Mesenchymal stem cell (in vitro differentiated cells and primary cell): ENCODE results near the gene C2CD3.

ENCODE experiments used
- DNase-seq: peaks from one replicate; pipeline ENCODE4 v3.0.0-alpha.2; 2013
- H2AFZ ChIP-seq: one replicate; pipeline ENCODE4 v1.6.1; 2013; ENCODE audit warnings: low read depth, mild to moderate bottlenecking, control low read depth, inconsistent platforms, low read length, moderate library complexity
- H2AK5ac ChIP-seq: 2 replicates; pipeline ENCODE4 v1.6.1; 2013; ENCODE audit warnings: low read length, moderate library complexity, mild to moderate bottlenecking, inconsistent platforms; ENCODE audit not compliant: severe bottlenecking
- H2BK120ac ChIP-seq: one replicate; pipeline ENCODE4 v1.6.1; 2013; ENCODE audit warnings: low read depth, mild to moderate bottlenecking, inconsistent platforms, low read length, moderate library complexity
- H2BK12ac ChIP-seq, 2 experiments: one replicate each; pipeline ENCODE4 v1.6.1; 2013; ENCODE audit warnings: inconsistent platforms in 2 of 2, low read length in 2 of 2, mild to moderate bottlenecking in 2 of 2, moderate library complexity in 2 of 2, control low read depth in 1 of 2
- H2BK15ac ChIP-seq: one replicate; pipeline ENCODE4 v1.6.1; 2013; ENCODE audit warnings: mild to moderate bottlenecking, low read depth, inconsistent platforms; ENCODE audit not compliant: poor library complexity, severe bottlenecking
- H2BK5ac ChIP-seq: 2 replicates; pipeline ENCODE4 v1.6.1; 2013; ENCODE audit warnings: low read depth, mild to moderate bottlenecking, low read length, control low read depth, inconsistent platforms; ENCODE audit not compliant: poor library complexity, severe bottlenecking
- H3K14ac ChIP-seq, 2 experiments: one replicate each; pipeline ENCODE4 v1.6.1; 2013; ENCODE audit warnings: inconsistent platforms in 2 of 2, low read length in 2 of 2, control low read depth in 1 of 2, mild to moderate bottlenecking in 1 of 2, moderate library complexity in 1 of 2
- H3K18ac ChIP-seq, 2 experiments: one replicate each; pipeline ENCODE4 v1.6.1; 2013; ENCODE audit warnings: inconsistent platforms in 2 of 2, low read length in 2 of 2, control low read depth in 1 of 2, low read depth in 1 of 2, mild to moderate bottlenecking in 1 of 2
- H3K23ac ChIP-seq, 2 experiments: one replicate each; pipeline ENCODE4 v1.6.1; 2013; ENCODE audit warnings: inconsistent platforms in 2 of 2, low read length in 2 of 2, mild to moderate bottlenecking in 2 of 2, moderate library complexity in 2 of 2, control low read depth in 1 of 2
- H3K27ac ChIP-seq: 2 replicates; pipeline ENCODE4 v1.5.1; 2013; ENCODE audit warnings: mild to moderate bottlenecking, moderate library complexity, low read length, control low read depth, inconsistent platforms; ENCODE audit not compliant: poor library complexity, severe bottlenecking
- H3K27me3 ChIP-seq, 2 experiments: 2 replicates each; pipeline versions ENCODE4 v1.6.1 to v1.7.0; 2013; ENCODE audit warnings: low read length in 2 of 2, mild to moderate bottlenecking in 2 of 2, moderate library complexity in 2 of 2, control low read depth in 1 of 2, inconsistent platforms in 1 of 2; ENCODE audit not compliant: control insufficient read depth in 1 of 2, insufficient read depth in 1 of 2
- H3K36me3 ChIP-seq, 2 experiments: 2 replicates each; pipeline versions ENCODE4 v1.6.1 to v1.7.0; 2013; ENCODE audit warnings: low read length in 2 of 2, control low read depth in 1 of 2, inconsistent platforms in 1 of 2, low read depth in 1 of 2, mild to moderate bottlenecking in 1 of 2; ENCODE audit not compliant: insufficient read depth in 2 of 2, control insufficient read depth in 1 of 2
- H3K4ac ChIP-seq, 2 experiments: one replicate each; pipeline ENCODE4 v1.6.1; 2013; ENCODE audit warnings: inconsistent platforms in 2 of 2, low read length in 2 of 2, mild to moderate bottlenecking in 2 of 2, moderate library complexity in 2 of 2, control low read depth in 1 of 2, low read depth in 1 of 2
- H3K4me1 ChIP-seq: 2 replicates; pipeline ENCODE4 v1.6.1; 2013; ENCODE audit warnings: low read depth, low read length, control low read depth; ENCODE audit not compliant: control insufficient read depth, insufficient read depth
- H3K4me2 ChIP-seq: 2 replicates; pipeline ENCODE4 v1.6.1; 2013; ENCODE audit warnings: low read length, mild to moderate bottlenecking, inconsistent platforms; ENCODE audit not compliant: poor library complexity, severe bottlenecking
- H3K4me3 ChIP-seq, 2 experiments: 2 replicates each; pipeline versions ENCODE4 v1.5.1 to v1.7.0; 2013; ENCODE audit warnings: low read length in 2 of 2, mild to moderate bottlenecking in 2 of 2, control low read depth in 1 of 2, low read depth in 1 of 2; ENCODE audit not compliant: insufficient read depth in 1 of 2
- H3K79me1 ChIP-seq: replicated peaks from 2 replicates; pipeline ENCODE4 v1.6.1; 2013; ENCODE audit warnings: mild to moderate bottlenecking, control low read depth, low read length, inconsistent platforms; ENCODE audit not compliant: poor library complexity, severe bottlenecking
- H3K9ac ChIP-seq: 2 replicates; pipeline ENCODE4 v1.7.0; 2013; ENCODE audit warnings: mild to moderate bottlenecking, low read length, moderate library complexity
- H3K9me3 ChIP-seq: 2 replicates; pipeline ENCODE4 v1.7.0; 2013; ENCODE audit warnings: mild to moderate bottlenecking, low read length; ENCODE audit not compliant: control insufficient read depth
- H4K8ac ChIP-seq: one replicate; pipeline ENCODE4 v1.6.1; 2013; ENCODE audit warnings: inconsistent platforms, mild to moderate bottlenecking, low read length, moderate library complexity
- H4K91ac ChIP-seq: one replicate; pipeline ENCODE4 v1.6.1; 2013; ENCODE audit warnings: mild to moderate bottlenecking, low read length, inconsistent platforms
- WGBS: methylation state at CpG from one replicate; pipeline ENCODE4 v1.1.7; 2013; ENCODE audit warnings: mixed read lengths; 5-methylcytosine and 5-hydroxymethylcytosine counted together

C2CD3 gene

GRCh38 chr11:74094393-74094792 is 76.4 kb downstream of the C2CD3 start:
- Histone ChIP-seq H4K8ac (no peak overlapping the region), H4K91ac (no peak overlapping the region), H2BK120ac (no peak overlapping the region), H3K14ac (no peak overlapping the region), H3K79me1 (peaks cover 3% of the 10 kb centered on the region), H2AK5ac (no peak overlapping the region), H2BK5ac (no peak overlapping the region), H3K36me3 (peaks cover 19 to 82% of the 10 kb centered on the region in 2 experiments), H3K4me3 (no peak overlapping the region), H3K27ac (no peak overlapping the region), H3K27me3 (no peaks in the 10 kb centered on the region), H2AFZ (no peak overlapping the region), H2BK12ac (no peak overlapping the region), H3K4me1 (peaks cover 4% of the 10 kb centered on the region), H3K4ac (no peak overlapping the region), H3K18ac (no peak overlapping the region), H3K4me2 (no peak overlapping the region), H3K23ac (no peak overlapping the region), H2BK15ac (no peak overlapping the region), H3K9me3 (no peaks in the 10 kb centered on the region), H3K9ac (no peak overlapping the region)
- DNase-seq: no peak
- 92% methylated on average over 4 of the region's 4 CpGs for WGBS

- no peak overlapping the region for H3K27ac ChIP-seq
- H4K8ac ChIP-seq: no peak overlapping the region
- no peak overlapping the region for H2BK15ac ChIP-seq
- peaks cover 4% of the 10 kb centered on the region for H3K4me1 ChIP-seq
- H2BK12ac ChIP-seq: no peak overlapping the region
- H2BK120ac ChIP-seq: no peak overlapping the region
- H3K4ac ChIP-seq: no peak overlapping the region
- H3K36me3 ChIP-seq: peaks cover 15 to 82% of the 10 kb centered on the region in 2 experiments
- no peak overlapping the region for H3K14ac ChIP-seq
- no peak for DNase-seq
- H3K9me3 ChIP-seq: no peaks in the 10 kb centered on the region
- no peak overlapping the region for H3K9ac ChIP-seq
- H3K4me2 ChIP-seq: no peak overlapping the region
- H2AFZ ChIP-seq: no peak overlapping the region
- no peak overlapping the region for H3K4me3 ChIP-seq
- H3K79me1 ChIP-seq: no peaks in the 10 kb centered on the region
- no peak overlapping the region for H3K23ac ChIP-seq
- H2BK5ac ChIP-seq: no peak overlapping the region
- no peak overlapping the region for H4K91ac ChIP-seq
- H2AK5ac ChIP-seq: no peak overlapping the region
- WGBS: 91% methylated on average over 6 of the region's 6 CpGs
- no peak overlapping the region for H3K18ac ChIP-seq
- H3K27me3 ChIP-seq: no peaks in the 10 kb centered on the region
These were observed 78.4 kb downstream of the C2CD3 start for GRCh38 chr11:74092425-74092824.

- no peak overlapping the region for H3K23ac ChIP-seq
- H3K4me2 ChIP-seq: no peak overlapping the region
- H2AK5ac ChIP-seq: no peak overlapping the region
- H3K9me3 ChIP-seq: no peaks in the 10 kb centered on the region
- no peak overlapping the region for H3K9ac ChIP-seq
- H3K4me3 ChIP-seq: no peak overlapping the region
- no peak overlapping the region for H2BK15ac ChIP-seq
- H2AFZ ChIP-seq: no peak overlapping the region
- H3K18ac ChIP-seq: no peak overlapping the region
- no peak overlapping the region for H2BK120ac ChIP-seq
- 88% methylated on average over 1 of the region's 1 CpG for WGBS
- DNase-seq: no peak
- H3K27me3 ChIP-seq: no peaks in the 10 kb centered on the region
- no peak overlapping the region for H2BK5ac ChIP-seq
- H3K14ac ChIP-seq: no peak overlapping the region
- no peak overlapping the region for H2BK12ac ChIP-seq
- no peak overlapping the region for H4K91ac ChIP-seq
- H3K4me1 ChIP-seq: peaks cover 4% of the 10 kb centered on the region
- H3K36me3 ChIP-seq: peaks cover 12 to 84% of the 10 kb centered on the region in 2 experiments
- no peaks in the 10 kb centered on the region for H3K79me1 ChIP-seq
- no peak overlapping the region for H4K8ac ChIP-seq
- H3K27ac ChIP-seq: no peak overlapping the region
- no peak overlapping the region for H3K4ac ChIP-seq
These were observed 79.3 kb downstream of the C2CD3 start for GRCh38 chr11:74091549-74091948.

GRCh38 chr11:74090701-74091100 is 80.1 kb downstream of the C2CD3 start:
- no peaks in the 10 kb centered on the region for H3K27me3 ChIP-seq
- H3K4me2 ChIP-seq: no peak overlapping the region
- no peak overlapping the region for H2BK15ac ChIP-seq
- H3K9ac ChIP-seq: no peak overlapping the region
- no peak overlapping the region for H3K18ac ChIP-seq
- H3K36me3 ChIP-seq: peaks cover 12 to 90% of the 10 kb centered on the region in 2 experiments
- DNase-seq: peak; percentile 29
- H2BK120ac ChIP-seq: no peak overlapping the region
- no peak overlapping the region for H2BK5ac ChIP-seq
- no peak overlapping the region for H3K4ac ChIP-seq
- H3K9me3 ChIP-seq: no peaks in the 10 kb centered on the region
- peaks cover 4% of the 10 kb centered on the region for H3K4me1 ChIP-seq
- no peak overlapping the region for H2AK5ac ChIP-seq
- H2AFZ ChIP-seq: no peak overlapping the region
- no peaks in the 10 kb centered on the region for H3K79me1 ChIP-seq
- 96% methylated on average over 2 of the region's 3 CpGs for WGBS
- H3K27ac ChIP-seq: peak overlapping the region; percentile 53
- no peak overlapping the region for H4K91ac ChIP-seq
- H3K4me3 ChIP-seq: no peak overlapping the region
- H3K23ac ChIP-seq: no peak overlapping the region
- no peak overlapping the region for H3K14ac ChIP-seq
- H2BK12ac ChIP-seq: no peak overlapping the region
- no peak overlapping the region for H4K8ac ChIP-seq
